GM18507 (cell line): ENCODE results near the gene TENM3.

Source experiments
- DNase-seq: peaks from one replicate; pipeline ENCODE4 v3.0.0; 2011; ENCODE audit warnings: low read depth; ENCODE audit not compliant: insufficient read length; ENCODE audit errors: extremely low spot score
- FAIRE-seq: peaks from 2 replicates; lab custom pipeline; 2011; peaks lifted over from hg19 to GRCh38; lab: Jason Lieb, UNC

The TENM3 gene

GRCh38 chr4:182729516-182729915 lies 486.3 kb downstream of the TENM3 start:
- no peak for DNase-seq

GRCh38 chr4:182730791-182731190 lies 487.6 kb downstream of the TENM3 start:
- DNase-seq (no peak), FAIRE-seq (no peak)

More at GRCh38 chr4:182729516-182729915, 486.3 kb downstream of the TENM3 start:
- no peak for FAIRE-seq

GRCh38 chr4:182736207-182736606 lies 493.0 kb downstream of the TENM3 start:
- FAIRE-seq = no peak
- DNase-seq = no peak

GRCh38 chr4:182738283-182739047 lies 495.3 kb downstream of the TENM3 start:
- FAIRE-seq (no peak), DNase-seq (no peak)

GRCh38 chr4:182740256-182740655 lies 497.1 kb downstream of the TENM3 start:
- FAIRE-seq = no peak

GRCh38 chr4:182741054-182741453 lies 497.9 kb downstream of the TENM3 start:
- DNase-seq (no peak), FAIRE-seq (no peak)

More at GRCh38 chr4:182740256-182740655, 497.1 kb downstream of the TENM3 start:
- no peak for DNase-seq

GRCh38 chr4:182741914-182742313 lies 498.7 kb downstream of the TENM3 start:
- DNase-seq (no peak), FAIRE-seq (no peak)

- DNase-seq (no peak), FAIRE-seq (no peak)
These were observed 500.6 kb downstream of the TENM3 start for GRCh38 chr4:182743815-182744214.

GRCh38 chr4:182745237-182745636 lies 502.0 kb downstream of the TENM3 start:
- no peak for FAIRE-seq
- no peak for DNase-seq

- FAIRE-seq = no peak
- DNase-seq = no peak
These were observed 503.7 kb downstream of the TENM3 start for GRCh38 chr4:182746876-182747275.

- DNase-seq (no peak), FAIRE-seq (no peak)
These were observed 505.1 kb downstream of the TENM3 start for GRCh38 chr4:182748283-182748682.

- DNase-seq = no peak
- no peak for FAIRE-seq
These were observed 505.7 kb downstream of the TENM3 start for GRCh38 chr4:182748949-182749348.

- DNase-seq (no peak), FAIRE-seq (no peak)
These were observed 506.5 kb downstream of the TENM3 start for GRCh38 chr4:182749667-182750167.

- no peak for FAIRE-seq
- no peak for DNase-seq
These were observed 509.1 kb downstream of the TENM3 start for GRCh38 chr4:182752158-182752910.

- no peak for DNase-seq
- no peak for FAIRE-seq
These were observed 511.7 kb downstream of the TENM3 start for GRCh38 chr4:182754895-182755294.

- DNase-seq (no peak), FAIRE-seq (no peak)
These were observed 513.0 kb downstream of the TENM3 start for GRCh38 chr4:182756161-182756690.

- FAIRE-seq (no peak), DNase-seq (no peak)
These were observed 515.1 kb downstream of the TENM3 start for GRCh38 chr4:182758273-182758672.

- no peak for FAIRE-seq
- no peak for DNase-seq
These were observed 517.4 kb downstream of the TENM3 start for GRCh38 chr4:182760551-182761043.

GRCh38 chr4:182764137-182764536 lies 520.9 kb downstream of the TENM3 start:
- FAIRE-seq (no peak), DNase-seq (no peak)

- DNase-seq (no peak), FAIRE-seq (no peak)
These were observed 521.4 kb downstream of the TENM3 start for GRCh38 chr4:182764642-182765041.
